ENCODE data around the gene BCL11B. TPM values are rescaled to one million over a fixed set of nuclear protein-coding genes. Genes with fewer than 3 reads are reported as not detected.

BCL11B gene
- total RNA-seq, 1 donor from 2014 or later, result 79.6 TPM

GRCh38 chr14:99207456-99207855 lies 64.5 kb downstream of the BCL11B start:
- intact Hi-C loops (cut with micrococcal nuclease), result no loop called here

- intact Hi-C loops (cut with micrococcal nuclease), result no loop called here
Observed at GRCh38 chr14:99206090-99206489, 65.9 kb downstream of the BCL11B start.

DNA sequence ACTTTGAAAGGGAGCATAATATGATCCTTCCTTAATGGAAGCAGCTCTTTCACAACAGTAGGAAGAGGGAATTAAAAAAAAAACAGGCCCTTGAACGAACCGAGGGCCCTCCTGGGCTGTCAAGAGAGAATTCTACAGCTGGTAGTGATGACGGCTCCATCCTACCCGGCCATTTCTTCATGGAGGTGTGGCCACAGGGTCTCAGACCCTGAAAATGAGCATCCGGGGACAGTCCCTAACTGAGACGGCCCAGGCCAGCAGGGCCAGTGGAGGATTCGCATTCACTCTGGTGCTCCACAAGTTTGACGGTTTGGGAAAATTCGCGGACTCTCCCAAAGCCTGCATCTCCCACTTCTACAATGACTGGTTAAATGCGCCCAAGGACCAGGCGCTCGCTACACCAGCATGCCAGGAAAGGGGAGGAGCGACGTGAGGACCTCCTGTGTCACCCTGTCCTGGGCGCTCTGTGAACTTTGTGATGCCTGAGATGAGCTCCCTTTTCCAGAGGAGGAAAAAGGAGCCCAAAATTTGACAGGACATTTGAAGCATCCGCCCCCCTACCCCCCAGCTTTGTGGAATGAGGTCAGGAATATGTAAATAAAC lies 66.8 kb downstream of the BCL11B start:
- intact Hi-C loops (cut with micrococcal nuclease), result no loop called here

DNA sequence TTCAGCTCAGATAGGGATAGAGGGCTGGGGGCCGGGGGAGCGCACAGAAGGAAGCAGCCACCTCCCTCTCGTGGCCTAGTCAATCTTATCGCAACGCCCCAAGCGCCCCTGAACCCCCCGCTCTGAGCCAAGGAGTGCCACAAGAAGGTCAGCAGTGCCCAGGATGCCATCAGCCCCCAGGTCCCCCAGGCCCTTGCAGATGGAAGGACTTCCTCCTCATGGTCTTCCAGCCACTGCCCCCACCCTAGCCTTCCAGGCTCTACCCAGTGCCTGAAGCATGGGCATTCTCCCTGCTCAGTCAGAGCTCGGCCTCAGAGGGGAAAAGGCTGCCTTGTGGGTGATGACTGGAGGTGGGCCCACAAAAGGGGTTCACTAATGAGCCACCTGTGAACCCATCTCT lies 68.2 kb downstream of the BCL11B start:
- intact Hi-C loops (cut with micrococcal nuclease), result no loop called here

- intact Hi-C loops (cut with micrococcal nuclease), result no loop called here
Observed at GRCh38 chr14:99203080-99203479, 68.9 kb downstream of the BCL11B start.

DNA sequence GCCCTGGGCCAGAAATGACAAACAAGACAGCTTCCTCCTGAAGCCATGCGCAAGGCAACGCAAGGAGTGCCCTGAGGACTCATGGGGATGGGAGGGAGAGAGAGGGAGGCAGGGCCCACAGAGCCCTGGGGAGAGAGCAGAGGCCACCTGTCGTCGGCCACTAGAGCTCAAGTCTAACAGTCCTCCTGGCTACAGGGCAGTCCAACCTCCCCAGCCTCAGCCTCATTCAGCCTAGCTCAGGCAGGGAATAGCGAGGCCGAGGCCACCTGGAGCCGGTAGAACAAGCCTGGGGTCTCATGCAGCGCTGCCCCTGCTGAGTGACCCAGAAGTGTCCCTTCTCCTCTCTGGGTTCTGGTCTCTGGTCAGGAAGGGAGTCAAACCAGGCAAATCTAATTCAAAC lies 69.5 kb downstream of the BCL11B start:
- intact Hi-C loops (cut with micrococcal nuclease), result no loop called here

DNA sequence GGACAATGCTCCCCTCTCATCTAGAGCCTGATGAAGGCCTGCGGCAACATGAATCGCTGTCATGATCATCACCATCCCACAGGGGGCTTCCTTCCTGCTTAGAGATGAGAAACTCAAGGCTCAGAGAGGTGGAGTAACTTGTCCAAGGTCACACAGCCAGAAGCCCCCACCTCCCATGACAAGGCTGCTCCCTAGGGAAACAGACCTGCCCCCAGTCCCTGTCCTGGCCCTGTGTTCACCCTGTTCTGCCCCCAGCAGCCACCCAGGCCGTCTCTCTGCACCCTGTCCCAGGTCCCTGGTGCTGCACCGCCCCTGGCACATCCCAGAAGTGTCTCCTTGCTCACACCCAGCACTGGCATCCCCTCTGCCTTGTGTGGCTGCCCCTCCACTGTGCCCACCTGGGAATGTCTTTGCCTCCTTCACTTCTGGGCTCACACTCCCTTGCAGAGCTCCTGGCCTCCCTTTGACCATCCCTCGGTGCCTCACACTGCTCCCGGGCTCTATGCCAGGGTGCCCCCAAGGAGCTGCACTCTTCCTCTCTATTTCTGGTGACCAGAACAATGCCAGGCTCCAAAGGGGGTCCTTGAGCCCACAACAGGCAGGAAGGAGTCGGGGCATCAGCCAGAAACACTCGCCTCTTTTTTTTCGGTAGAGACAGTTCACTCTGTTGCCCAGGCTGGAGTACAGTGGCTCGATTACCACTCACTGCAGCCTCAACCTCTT lies 70.5 kb downstream of the BCL11B start:
- intact Hi-C loops (cut with micrococcal nuclease), result no loop called here

- intact Hi-C loops (cut with micrococcal nuclease), result no loop called here
Observed at GRCh38 chr14:99200654-99201005, 71.4 kb downstream of the BCL11B start.

DNA sequence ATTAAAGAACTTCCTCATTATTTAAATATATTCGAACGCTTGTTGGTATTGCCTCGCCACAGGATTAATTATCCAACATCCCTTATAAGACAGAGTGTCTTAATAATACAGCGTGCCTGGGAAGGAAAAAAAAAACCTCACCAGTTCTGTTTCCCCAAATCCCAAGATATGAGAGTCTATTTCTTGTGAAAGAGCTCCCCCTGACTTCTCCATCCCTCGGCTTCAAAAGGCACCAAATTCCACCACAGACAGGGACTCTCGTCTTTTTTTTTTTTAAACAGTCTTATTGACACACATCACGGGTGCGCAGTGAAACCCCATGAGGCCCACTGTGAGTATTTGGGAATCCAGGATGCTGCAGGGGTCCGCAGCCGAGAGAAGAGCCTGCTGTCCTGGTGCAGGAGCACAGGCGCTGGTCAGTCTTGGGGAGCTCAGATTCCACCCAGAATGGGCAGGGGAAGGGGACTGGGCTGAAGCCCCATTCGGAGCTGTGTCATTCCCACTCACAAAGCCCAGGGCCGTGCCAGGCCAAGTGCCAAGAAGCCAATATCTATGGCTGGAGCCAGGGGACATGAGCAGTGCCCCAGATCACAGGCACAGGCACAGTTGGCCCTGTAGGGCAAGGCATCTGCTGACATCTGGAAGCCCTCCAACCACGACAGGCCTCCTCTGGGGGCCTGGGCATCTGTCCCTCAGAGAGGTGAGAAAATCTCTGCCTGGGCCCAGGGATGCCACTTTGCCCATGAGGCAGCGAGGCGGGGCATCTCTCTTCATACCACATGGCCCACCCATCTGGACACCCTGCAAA lies 71.9 kb downstream of the BCL11B start:
- intact Hi-C loops (cut with micrococcal nuclease), result no loop called here

GRCh38 chr14:99198746-99199502 lies 73.1 kb downstream of the BCL11B start:
- intact Hi-C loops (cut with micrococcal nuclease), result no loop called here

GRCh38 chr14:99196310-99196650 lies 75.7 kb downstream of the BCL11B start:
- intact Hi-C loops (cut with micrococcal nuclease), result no loop called here

- intact Hi-C loops (cut with micrococcal nuclease), result no loop called here
Observed at GRCh38 chr14:99195602-99196309, 76.2 kb downstream of the BCL11B start.

- intact Hi-C loops (cut with micrococcal nuclease), result loop anchor here (5.0 kb wide), 2 partner anchors 1007 to 1217 kb away; no protein-coding TSS in a partner anchor
Observed at GRCh38 chr14:99194736-99195135, 77.3 kb downstream of the BCL11B start.

DNA sequence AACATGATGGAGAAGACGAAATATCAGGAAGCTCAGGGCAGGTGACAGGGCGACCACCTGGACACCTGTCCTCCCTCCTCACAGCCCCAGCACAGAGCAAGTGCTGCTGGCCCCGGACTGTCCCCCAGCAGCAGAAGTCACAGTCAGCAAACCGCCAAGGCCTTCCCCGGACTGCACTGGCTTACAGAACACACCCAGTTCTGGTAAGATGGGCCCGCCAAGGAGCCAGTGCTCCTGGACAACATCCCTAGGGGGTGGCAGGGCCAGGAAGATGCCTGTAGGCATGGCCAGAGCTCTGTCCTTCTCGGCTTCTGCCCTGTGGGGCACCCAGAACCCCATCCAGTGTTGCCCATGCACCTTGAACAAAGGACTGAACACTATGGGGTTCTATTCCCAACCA lies 77.9 kb downstream of the BCL11B start:
- intact Hi-C loops (cut with micrococcal nuclease), result loop anchor here (5.0 kb wide), 2 partner anchors 1007 to 1217 kb away; no protein-coding TSS in a partner anchor

DNA sequence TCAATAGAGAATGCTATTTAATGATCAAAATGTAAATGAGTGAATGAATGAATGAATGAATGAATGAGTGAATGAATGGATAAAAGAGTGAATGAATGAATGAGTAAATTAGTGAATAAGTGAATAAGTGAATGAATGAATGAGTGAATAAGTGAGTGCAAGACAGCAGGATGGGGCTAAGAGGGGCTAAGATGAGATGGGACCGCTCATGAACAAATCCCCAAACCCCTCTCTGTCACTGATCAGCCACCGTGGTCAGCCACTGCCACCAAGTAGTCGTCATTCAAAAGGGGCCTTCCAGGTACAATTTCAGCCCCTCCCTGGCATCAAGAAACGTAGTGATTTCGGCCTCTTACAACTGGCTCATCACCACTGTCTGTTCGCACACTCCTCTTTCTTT lies 79.2 kb downstream of the BCL11B start:
- intact Hi-C loops (cut with micrococcal nuclease), result loop anchor here (2.0 to 5.0 kb wide), 3 partner anchors 74 to 1216 kb away; no protein-coding TSS in a partner anchor

DNA sequence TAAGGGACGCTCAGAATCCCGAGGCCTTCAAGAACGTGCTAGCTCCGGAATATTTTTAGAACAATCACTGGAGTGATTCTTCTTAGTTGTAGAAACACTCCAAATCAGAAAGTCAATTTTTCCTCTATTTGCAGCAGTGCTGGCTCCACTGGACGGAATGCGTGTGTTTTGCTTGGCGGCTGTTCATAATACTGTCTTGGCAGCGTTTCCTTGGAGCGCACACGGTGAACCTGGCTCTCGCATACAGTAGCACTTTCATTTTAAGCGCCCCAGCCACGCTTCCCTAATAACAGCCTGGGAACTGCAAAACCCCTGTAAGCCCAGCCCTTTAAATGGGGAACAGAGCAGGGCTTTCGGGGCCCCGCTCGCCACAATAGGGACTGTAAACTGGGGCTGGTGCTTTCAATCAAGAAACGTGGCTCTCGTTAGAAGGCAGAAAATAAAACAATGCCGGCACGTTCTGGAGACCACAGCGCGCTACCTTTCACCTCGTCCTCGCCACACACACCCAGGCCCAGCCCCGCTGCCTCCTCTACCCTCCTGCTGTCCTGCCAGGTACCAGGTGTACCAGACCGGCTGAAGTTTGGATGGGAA lies 79.9 kb downstream of the BCL11B start:
- intact Hi-C loops (cut with micrococcal nuclease), result loop anchor here (2.0 to 5.0 kb wide), 3 partner anchors 75 to 1215 kb away; no protein-coding TSS in a partner anchor

GRCh38 chr14:99191395-99192027 lies 80.5 kb downstream of the BCL11B start:
- intact Hi-C loops (cut with micrococcal nuclease), result loop anchor here (2.0 to 5.0 kb wide), 4 partner anchors 75 to 1214 kb away; no protein-coding TSS in a partner anchor

DNA sequence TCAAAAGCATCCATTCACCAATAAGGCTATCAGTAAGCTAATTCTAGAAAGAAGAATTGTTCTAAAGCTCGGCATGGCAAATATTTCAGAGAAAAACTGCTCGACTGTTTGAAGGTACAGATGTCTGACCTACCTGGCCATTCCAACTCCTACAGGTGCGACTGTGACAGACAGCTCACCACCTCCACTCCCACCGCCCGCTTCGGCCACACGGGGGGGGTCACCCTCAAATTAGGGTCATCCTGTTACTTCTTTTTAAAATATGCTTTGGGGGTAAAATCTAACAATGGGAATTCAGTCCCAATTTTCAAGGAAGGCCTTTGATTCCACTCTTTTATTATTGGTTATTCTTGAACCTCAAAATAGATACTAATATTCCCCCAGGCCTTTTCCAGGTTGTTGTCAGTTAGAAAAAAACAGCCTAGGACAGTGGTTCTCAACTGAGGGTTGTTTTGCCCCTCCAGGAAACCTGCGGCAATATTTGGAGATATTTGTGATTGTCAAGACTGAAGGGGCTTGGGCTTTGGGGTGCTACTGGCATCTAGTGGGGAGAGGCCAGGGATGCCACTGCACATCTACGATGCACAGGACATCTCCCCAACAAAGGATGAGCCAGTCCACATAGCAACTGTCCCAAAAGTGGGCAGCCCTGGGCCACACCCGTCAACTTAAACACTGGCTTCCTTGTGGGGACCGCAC lies 81.2 kb downstream of the BCL11B start:
- intact Hi-C loops (cut with micrococcal nuclease), result loop anchor here (2.0 to 5.0 kb wide), 3 partner anchors 1004 to 1214 kb away; no protein-coding TSS in a partner anchor

- intact Hi-C loops (cut with micrococcal nuclease), result loop anchor here (2.0 kb wide), 1 partner anchor 42 kb away; no protein-coding TSS in a partner anchor
Observed at GRCh38 chr14:99189201-99189801, 82.7 kb downstream of the BCL11B start.

All from T-helper 2 cell treated with Interferon-gamma antibody and Interleukin-4, amounts not matched to agents 100 ng/mL and 5 ng/mL, for 36 hours (primary cell).